T-helper 2 cell (primary cell): ENCODE measurements around the gene REL.
A peak's percentile ranks its signal among the peaks of the same experiment; 100 is the strongest.
"Not testable (repeated sequence)": the region's sequence is repeated elsewhere in the genome, so short reads cannot be mapped to it uniquely, and the experiment has no call there.

Experiments
- DNase-seq, 5 experiments: peaks; one replicate each; pipeline versions ENCODE4 v3.0.0 to v3.0.0-alpha.2; 2012 to 2022

REL gene

GRCh38 chr2:60868589-60869273 is 12.6 kb upstream of the REL start:
- DNase-seq = no peak

- peak in 1 of 5 experiments; percentile 51 for DNase-seq
Observed at GRCh38 chr2:60872510-60872928, 8.9 kb upstream of the REL start.

GRCh38 chr2:60873381-60873780 is 8.0 kb upstream of the REL start:
- DNase-seq = no peak

GRCh38 chr2:60875520-60875919 is 5.9 kb upstream of the REL start:
- DNase-seq = no peak

- peak in 1 of 5 experiments; percentile 69 for DNase-seq
Observed at GRCh38 chr2:60880643-60881046, 729 bp upstream of the REL start.

GRCh38 chr2:60882971-60883753 is 1.8 kb downstream of the REL start:
- DNase-seq = peak in 2 of 5 experiments; percentile 41 to 62

- DNase-seq = no peak
Observed at GRCh38 chr2:60883896-60884295, 2.5 kb downstream of the REL start.

GRCh38 chr2:60884800-60885199 is 3.4 kb downstream of the REL start:
- DNase-seq = peak in 1 of 5 experiments; percentile 42

GRCh38 chr2:60885683-60886082 is 4.3 kb downstream of the REL start:
- DNase-seq = peak in 1 of 5 experiments; percentile 64

GRCh38 chr2:60886991-60887390 is 5.6 kb downstream of the REL start:
- DNase-seq = no peak

- DNase-seq = no peak
Observed at GRCh38 chr2:60888853-60889252, 7.5 kb downstream of the REL start.

- not testable (repeated sequence) for DNase-seq
Observed at GRCh38 chr2:60889581-60890392, 8.4 kb downstream of the REL start.

GRCh38 chr2:60890393-60890707 is 9.0 kb downstream of the REL start:
- no peak for DNase-seq

GRCh38 chr2:60891180-60891579 is 9.8 kb downstream of the REL start:
- no peak for DNase-seq

- no peak for DNase-seq
Observed at GRCh38 chr2:60898567-60898966, 17.2 kb downstream of the REL start.

GRCh38 chr2:60899230-60899891 is 18.0 kb downstream of the REL start:
- peak in 1 of 5 experiments; percentile 14 for DNase-seq

- DNase-seq = no peak
Observed at GRCh38 chr2:60899892-60900249, 18.5 kb downstream of the REL start.

- not testable (repeated sequence) for DNase-seq
Observed at GRCh38 chr2:60901296-60901695, 19.9 kb downstream of the REL start.

GRCh38 chr2:60905867-60906266 is 24.5 kb downstream of the REL start:
- DNase-seq = not testable (repeated sequence)

GRCh38 chr2:60906395-60906794 is 25.0 kb downstream of the REL start:
- DNase-seq = no peak

GRCh38 chr2:60907329-60907728 is 26.0 kb downstream of the REL start:
- DNase-seq = no peak

- DNase-seq = no peak
Observed at GRCh38 chr2:60925994-60926740, 44.8 kb downstream of the REL start.
